HG02884 (cell line): ENCODE data around the gene POLR1H.

Experiments
- ATAC-seq: cut with Tn5 transposase; IDR thresholded peaks from one replicate; pipeline ENCODE4 v1.9.1; 2021; ENCODE audit warnings: mild to moderate bottlenecking, moderate library complexity; ENCODE audit not compliant: unreplicated experiment

Gene POLR1H

GRCh38 chr6:30061858-30062458 is 893 bp downstream of the POLR1H start:
- peak; percentile 14 for ATAC-seq

GRCh38 chr6:30062471-30063178 is 1.6 kb downstream of the POLR1H start:
- no peak for ATAC-seq

GRCh38 chr6:30063315-30063714 is 2.2 kb downstream of the POLR1H start:
- ATAC-seq, result no peak

- ATAC-seq, result no peak
Observed at GRCh38 chr6:30066082-30066481, 5.0 kb downstream of the POLR1H start.

GRCh38 chr6:30066577-30067459 is 5.8 kb downstream of the POLR1H start, which contains the start of gene PPP1R11:
PPP1R11 (plus strand) TSS chr6:30067198; CDS start chr6:30067411, 213 bp downstream.
- ATAC-seq, result peak; percentile 94

- no peak for ATAC-seq
Observed at GRCh38 chr6:30067460-30068139, 6.5 kb downstream of the POLR1H start.

GRCh38 chr6:30071081-30071818 is 10.2 kb downstream of the POLR1H start:
- ATAC-seq, result no peak

- no peak for ATAC-seq
Observed at GRCh38 chr6:30071858-30072257, 10.8 kb downstream of the POLR1H start.

- ATAC-seq, result no peak
Observed at GRCh38 chr6:30073489-30074235, 12.6 kb downstream of the POLR1H start.

- ATAC-seq, result no peak
Observed at GRCh38 chr6:30074331-30075093, 13.4 kb downstream of the POLR1H start.

GRCh38 chr6:30075094-30075789 is 14.2 kb downstream of the POLR1H start, which contains the start of gene RNF39:
RNF39 (minus strand) TSS chr6:30075769; CDS start chr6:30075585, 184 bp downstream.
- ATAC-seq, result no peak

- ATAC-seq, result no peak
Observed at GRCh38 chr6:30075790-30076732, 15.0 kb downstream of the POLR1H start.

- no peak for ATAC-seq
Observed at GRCh38 chr6:30077218-30077617, 16.2 kb downstream of the POLR1H start.

- no peak for ATAC-seq
Observed at GRCh38 chr6:30087876-30088275, 26.8 kb downstream of the POLR1H start.

GRCh38 chr6:30091577-30092381 is 30.7 kb downstream of the POLR1H start:
- ATAC-seq, result no peak

- ATAC-seq, result no peak
Observed at GRCh38 chr6:30092852-30093543, 31.9 kb downstream of the POLR1H start.
